DMS153 treated with DMSO at 0.1 percent for 48 hours (cell line): Measurements from ENCODE around the gene TPBG.
A peak's percentile ranks its signal among the peaks of the same experiment; 100 is the strongest.

Source experiments
- DNase-seq: peaks from one replicate; lab custom pipeline; 2025; ENCODE audit not compliant: unreplicated experiment; lab: John Stamatoyannopoulos, UW

Gene TPBG, protein sequence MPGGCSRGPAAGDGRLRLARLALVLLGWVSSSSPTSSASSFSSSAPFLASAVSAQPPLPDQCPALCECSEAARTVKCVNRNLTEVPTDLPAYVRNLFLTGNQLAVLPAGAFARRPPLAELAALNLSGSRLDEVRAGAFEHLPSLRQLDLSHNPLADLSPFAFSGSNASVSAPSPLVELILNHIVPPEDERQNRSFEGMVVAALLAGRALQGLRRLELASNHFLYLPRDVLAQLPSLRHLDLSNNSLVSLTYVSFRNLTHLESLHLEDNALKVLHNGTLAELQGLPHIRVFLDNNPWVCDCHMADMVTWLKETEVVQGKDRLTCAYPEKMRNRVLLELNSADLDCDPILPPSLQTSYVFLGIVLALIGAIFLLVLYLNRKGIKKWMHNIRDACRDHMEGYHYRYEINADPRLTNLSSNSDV

DNA sequence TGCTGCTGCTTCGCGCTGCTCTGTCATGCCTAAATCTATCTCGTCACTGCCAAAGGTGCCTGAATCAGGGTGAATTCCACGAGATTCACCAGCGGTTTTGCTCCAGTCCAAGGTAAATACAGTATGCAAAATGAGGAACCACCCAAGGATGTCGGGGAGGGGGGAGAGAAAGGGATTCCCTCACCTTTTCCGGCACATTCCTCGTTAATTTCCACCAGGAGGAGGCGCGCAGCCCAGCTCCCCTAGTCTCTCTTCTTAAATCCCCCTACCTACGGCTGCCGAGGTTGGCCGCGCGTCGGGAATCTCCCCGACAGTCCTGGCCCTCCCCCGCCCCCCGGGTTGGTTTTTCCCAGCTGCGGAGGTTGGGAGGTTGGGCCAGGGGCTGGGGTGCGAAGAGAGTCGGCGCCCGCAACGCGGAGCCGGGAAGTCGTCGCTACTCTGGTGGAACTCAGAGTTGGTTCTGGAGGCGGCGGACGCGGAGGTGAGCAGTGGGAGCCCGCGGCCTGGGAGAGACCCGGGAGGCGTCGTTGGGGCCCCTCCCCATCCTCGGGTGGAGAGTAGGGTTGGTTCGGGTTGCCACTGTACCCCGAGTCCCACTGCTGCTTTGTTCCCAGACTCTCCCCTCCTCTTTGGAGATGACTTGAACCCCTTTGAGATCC, at the start of gene TPBG:
Gene TPBG, plus strand, starts transcription at position 390 of the 659 bp plus-strand sequence. CDS start 1,145 bp downstream, outside the sequence.
- DNase-seq: peak; percentile 65

DNA sequence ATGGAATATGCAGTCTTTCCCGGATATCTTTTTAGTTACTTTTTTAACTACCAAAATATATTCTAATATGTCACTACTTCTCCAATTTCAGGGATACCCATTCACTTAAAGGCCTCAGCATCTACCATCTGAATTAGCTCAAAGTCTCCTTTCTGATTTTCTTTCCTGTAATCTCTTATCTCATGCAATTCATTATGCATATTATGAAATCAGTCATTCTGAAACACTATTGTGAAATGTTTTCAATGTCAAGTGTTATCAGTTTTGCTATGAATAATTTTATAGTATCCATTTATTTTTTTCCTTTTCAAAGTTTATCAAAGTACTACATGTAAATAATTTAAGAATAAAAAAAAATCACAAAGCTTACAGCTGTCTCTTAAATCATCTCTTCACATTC, 41.2 kb upstream of the TPBG start:
- DNase-seq: no peak

DNA sequence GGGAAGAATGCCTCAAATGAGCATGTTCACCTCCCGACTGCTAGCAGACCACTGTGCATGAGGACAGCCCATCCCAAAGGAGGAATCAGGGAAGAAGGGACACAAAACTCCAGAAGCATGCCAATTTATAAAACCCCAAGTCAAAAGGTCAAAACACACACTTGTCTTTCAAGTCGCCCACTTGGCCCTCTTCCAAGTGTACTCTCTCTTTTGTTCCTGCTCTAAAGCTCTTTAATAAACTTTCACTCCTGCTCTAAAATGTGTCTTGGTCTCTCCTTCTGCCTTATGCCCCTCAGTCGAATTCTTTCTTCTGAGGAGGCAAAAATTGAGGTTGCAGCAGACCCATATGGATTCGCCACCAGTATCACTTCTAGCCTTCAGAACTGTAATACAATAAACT, 33.9 kb upstream of the TPBG start:
- no peak for DNase-seq

DNA sequence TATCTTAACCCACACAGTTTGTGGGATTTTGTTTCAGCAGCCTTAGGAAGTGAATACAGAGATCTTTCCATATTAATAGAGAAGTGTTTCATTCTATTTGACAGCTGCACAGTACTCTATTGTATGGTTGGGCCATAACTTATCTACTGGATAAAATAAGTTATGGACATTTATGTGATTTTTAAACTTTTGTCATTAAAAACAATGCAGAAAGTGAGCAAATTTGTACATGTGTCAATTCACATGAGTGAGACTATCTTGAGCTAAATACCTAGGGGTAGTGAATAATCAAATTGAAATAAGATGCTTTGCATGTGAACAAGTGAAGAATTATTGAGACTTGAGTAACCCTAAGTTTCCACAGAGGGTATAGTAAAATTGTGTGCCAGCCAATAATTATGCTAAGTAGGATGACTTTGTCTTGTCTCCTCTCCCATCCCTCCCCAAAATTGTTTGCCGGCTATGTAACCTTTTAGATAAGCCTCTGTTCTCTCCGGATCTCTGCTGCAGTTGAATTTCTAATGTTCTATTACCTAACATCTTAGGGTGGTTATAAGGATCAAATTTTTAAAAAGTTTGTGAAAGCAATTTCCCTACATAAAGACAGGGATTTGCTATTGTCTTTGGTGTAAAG, 33.3 kb upstream of the TPBG start:
- no peak for DNase-seq

DNA sequence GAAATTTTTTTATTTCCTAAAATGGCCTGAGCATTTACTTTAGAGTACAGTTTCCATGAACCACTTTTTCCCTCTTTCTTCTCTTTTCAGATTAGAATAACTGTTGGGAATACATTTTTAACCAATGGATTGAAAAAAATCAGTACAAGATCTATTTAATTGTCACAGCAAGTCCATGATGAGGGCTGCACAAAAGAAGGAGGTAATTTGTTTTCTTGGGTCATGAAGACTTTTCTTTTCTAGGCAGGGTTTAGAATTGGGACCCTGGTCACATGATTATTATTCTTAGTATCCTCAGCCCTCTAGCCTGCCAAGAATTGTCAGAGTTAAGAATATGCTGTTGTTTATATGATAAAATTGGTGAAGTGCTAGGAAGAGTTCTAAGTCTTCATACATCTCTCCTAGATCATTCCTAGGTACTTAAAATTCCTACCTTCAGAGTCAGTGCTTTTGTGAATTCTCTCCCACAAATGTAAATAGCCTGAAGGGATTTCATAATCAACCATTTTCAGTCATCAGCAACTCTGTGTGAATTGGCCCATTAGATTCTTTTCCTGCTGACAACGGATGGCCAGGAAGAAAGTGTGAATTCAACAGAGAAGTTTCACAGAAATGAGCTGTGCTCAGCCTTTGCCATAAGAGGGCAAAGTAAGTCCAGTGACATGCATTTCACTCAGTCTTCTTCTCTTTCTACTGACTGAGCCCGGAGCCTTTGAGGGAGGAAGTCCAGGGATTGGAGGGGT, 32.4 kb upstream of the TPBG start:
- DNase-seq: no peak

DNA sequence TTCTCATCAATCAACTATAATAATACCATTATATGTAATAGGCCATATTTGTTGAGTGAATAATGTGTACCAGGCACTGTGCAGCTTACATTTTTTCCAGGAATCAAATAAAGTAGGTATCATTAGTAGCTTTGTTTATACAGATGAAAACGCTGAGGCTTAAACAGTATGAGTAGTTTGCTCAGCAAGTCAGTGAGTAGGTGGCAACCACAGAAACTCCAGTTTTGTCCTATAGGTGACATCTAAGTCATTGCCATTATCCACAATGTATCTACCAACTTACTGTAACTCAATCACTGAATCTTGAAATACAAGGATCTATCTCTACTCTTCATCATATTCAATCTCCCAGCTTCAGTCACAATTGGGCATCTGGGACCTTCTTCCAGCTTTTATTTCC, 29.8 kb upstream of the TPBG start:
- DNase-seq: no peak

DNA sequence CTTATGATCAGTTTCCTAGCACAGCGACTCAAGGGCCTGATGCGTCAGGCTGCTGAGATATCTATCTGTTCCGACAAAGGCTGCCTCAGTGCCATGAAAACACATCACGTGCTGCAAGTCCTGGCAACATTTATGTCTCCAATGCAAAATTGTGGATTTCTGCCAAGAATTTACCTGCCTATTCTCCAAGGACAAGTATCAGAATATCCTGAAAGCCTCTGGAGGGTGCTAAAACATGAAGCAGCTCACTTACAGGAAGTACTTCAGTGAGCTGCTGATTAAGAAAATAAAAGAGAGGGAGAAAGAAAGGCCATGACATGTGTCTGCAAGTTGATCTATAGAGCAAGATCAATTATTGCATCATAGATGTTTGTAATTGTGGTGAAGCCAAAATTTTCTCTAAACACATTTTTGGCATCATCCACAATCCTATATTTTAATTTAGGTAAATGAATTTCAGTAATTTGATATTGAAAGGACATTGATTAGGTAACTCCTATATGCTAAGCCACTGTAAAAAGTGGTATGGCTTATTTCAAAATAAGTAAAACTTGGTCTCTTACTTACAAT, 25.8 kb upstream of the TPBG start:
- DNase-seq: peak; percentile 97

DNA sequence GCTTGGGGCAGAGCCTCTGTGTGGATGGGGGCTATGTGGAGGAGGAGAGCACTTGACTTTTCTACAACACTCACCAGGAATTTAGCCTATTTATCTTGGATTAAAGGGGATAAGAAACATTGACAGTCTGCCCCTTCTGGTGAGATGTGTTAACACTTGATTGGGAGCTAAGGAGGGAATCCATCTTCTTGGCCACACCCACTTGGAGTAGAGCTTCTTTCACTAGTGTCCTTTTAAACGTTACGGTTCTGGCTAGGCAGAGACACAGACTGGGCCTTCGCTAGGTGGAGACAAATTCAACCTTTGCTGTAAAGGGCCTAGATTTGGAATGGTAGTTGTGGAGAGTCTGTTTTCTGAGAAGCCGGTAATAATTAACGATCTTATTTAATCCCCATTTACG, 15.5 kb upstream of the TPBG start:
- DNase-seq: no peak

DNA sequence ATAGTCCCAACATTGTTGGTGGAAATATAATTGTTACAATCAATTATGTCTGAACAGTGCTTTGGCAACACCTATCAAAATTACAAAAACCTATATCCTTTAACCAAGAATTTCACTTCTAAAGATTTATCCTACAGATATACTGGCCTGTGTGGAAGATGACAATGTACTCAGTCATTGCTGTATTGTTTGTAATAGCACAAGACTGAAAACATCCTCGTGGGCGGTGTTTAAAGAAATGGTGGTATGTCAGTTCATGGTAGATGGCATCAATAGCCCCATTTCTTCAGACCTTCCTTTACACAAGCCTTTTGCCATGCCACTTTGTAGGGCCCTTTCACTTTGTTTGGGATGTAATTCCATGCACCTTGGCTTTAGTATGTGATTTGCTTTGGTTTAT, 9.8 kb upstream of the TPBG start:
- no peak for DNase-seq

DNA sequence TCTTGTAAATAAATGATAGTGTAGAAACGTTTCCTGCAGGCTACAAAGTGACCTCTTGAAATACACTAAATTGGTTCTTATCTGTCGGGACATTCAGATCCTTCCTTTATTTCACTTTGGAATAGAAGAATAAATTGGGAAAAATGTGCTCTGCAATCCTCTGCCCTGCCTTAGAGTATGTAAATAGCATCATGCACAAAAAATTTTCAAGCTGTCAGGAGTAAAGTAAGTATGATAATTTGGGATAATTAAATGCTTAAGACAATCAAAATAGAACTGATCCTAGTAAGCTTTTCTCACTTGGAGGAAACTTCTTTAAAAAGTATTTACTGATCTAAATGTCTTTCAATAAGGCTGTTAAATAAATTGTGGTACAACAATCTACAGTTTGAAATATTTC, 3.1 kb upstream of the TPBG start:
- DNase-seq: no peak

DNA sequence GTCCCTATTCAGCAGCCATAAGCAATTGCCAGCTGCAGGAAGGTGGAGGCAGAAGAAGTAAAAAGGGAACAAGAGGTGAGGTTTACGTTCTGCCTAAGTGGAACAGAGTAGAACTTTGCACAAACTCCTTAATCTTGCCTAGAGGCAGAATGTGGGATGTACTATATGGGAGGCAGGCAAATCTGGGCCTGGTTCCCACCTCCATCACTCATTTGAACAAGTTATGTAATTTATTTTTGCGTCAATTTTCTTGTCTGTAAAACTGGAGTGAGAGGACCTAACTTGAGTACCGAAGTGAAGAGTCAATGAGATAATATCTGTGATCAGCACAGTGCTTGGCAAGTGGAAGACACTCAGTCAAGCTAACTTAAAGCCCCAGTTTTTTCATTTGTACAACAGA, 2.0 kb upstream of the TPBG start:
- no peak for DNase-seq

DNA sequence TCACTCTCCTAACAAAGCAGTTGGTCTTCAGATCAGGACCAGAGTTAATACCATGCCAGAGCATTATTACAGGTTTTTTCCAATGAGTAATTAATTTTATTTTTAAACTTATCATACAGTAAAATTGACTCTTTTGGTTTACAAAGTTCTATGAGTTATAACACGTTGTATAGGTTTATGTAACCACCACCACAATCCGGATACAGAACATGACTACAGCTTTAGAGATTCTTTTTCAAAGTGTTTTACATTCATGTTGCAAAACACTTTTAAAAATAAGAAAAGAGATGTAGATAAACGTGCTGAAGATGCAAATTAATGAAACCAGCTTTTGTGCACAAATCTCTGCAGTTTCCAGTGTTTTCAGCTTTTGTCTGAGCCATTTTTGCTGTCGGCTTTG, 1.5 kb upstream of the TPBG start:
- DNase-seq: no peak

DNA sequence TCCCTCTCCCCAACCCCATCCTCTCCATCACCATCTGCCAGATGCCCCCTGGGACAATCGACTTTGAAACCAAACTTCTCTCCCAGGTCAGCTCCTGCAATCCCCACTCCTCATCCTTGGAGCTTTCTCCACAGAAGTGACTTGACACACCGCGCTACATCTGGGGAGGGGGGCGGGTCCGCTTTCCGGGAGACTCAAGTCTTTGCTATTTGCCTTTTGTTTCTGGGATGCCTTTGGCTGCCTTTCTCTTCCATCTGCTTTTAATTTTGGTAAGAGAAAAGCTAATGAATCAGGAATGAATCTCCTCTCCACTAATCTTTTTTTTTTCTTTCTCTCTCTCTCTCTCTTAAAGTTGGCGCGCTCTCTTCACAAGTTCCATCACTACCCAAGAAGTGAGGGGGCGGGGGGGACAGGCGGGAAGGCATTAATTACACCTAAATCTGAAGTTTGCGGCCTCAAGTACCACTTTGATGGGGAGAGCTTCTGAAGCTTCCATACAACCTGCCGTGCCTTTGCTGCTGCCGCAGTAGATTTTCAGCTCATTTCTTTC, 664 bp upstream of the TPBG start:
- DNase-seq: no peak

DNA sequence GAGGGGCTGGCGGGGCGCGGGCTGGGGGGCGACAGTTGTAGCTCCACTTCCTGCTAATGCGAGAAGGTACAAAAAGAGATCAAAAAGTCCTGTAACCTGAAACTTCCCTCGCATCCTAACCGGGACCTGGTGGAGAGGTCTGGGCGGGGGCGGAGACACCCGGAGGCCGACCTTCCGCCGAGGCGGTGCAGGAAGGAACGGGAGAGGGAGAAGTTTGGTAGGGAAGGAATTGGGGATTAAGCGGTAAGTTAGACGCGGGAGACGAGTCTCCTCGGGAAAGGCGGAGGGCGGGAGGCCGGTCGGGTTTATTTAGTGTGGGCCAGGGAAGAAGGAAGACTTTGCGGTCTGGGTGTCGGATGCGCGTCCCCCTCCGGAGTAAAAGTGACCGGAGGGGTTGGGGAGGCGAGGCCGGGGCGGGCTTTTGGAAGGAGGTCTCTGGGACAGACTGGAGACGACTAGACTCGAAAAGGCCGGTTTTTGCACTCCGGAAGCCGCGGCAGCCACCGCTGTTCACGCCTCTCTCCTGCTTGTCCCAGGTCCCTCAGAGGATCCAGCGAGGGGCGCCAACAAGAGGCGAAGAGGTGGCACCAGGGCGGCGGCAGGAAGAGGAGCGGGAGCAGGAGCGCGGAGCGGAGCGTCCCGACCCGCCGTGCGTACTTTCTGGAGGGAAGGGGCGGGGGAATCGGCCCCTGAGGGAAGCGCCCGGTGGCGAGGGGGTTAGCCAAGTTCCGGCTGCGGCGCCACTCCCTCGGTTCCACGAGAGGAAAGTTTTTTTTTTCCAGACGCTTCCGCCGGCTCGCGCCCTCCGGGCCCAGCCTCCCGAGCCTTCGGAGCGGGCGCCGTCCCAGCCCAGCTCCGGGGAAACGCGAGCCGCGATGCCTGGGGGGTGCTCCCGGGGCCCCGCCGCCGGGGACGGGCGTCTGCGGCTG, 734 bp downstream of the TPBG start:
- peak; percentile 64 for DNase-seq

DNA sequence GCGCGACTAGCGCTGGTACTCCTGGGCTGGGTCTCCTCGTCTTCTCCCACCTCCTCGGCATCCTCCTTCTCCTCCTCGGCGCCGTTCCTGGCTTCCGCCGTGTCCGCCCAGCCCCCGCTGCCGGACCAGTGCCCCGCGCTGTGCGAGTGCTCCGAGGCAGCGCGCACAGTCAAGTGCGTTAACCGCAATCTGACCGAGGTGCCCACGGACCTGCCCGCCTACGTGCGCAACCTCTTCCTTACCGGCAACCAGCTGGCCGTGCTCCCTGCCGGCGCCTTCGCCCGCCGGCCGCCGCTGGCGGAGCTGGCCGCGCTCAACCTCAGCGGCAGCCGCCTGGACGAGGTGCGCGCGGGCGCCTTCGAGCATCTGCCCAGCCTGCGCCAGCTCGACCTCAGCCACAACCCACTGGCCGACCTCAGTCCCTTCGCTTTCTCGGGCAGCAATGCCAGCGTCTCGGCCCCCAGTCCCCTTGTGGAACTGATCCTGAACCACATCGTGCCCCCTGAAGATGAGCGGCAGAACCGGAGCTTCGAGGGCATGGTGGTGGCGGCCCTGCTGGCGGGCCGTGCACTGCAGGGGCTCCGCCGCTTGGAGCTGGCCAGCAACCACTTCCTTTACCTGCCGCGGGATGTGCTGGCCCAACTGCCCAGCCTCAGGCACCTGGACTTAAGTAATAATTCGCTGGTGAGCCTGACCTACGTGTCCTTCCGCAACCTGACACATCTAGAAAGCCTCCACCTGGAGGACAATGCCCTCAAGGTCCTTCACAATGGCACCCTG, 1.6 kb downstream of the TPBG start:
- DNase-seq: peak; percentile 85

DNA sequence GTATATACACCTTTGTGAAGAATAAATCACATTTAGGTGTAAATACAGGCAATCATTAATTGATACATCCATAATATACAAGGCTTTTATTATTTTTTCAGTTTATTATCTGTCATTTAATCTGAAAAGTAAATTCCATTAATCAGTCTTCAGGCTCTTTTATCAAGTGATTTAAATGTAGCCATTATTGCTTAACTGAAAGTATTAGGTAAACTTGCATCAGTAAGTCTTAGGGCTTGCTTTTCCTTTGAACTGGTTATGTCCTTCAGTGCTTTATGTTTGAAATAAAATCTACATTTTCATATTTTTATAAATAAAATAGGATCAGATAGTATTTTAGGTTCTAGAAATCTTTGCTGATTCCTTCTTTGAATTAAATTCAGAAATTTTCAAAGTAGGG, 4.1 kb downstream of the TPBG start:
- no peak for DNase-seq

DNA sequence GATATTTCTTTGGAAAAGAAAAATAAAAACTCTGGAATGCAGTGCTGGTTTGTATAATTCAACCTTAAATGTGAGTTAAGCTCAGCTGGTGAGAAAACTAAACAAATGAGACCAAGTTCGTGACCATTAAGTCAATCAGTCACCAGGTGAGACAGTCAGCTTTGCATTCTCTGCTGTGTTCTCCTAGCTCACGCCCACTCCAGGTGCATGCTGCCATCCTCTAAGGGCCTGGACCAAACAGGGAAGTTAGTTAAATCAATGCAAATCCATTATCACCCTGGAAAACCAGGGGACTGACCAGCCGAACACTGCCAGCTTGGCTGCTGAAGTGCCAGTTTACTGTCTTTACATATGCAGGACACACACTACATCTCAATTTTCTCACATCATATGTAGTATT, 7.2 kb downstream of the TPBG start:
- DNase-seq: no peak

DNA sequence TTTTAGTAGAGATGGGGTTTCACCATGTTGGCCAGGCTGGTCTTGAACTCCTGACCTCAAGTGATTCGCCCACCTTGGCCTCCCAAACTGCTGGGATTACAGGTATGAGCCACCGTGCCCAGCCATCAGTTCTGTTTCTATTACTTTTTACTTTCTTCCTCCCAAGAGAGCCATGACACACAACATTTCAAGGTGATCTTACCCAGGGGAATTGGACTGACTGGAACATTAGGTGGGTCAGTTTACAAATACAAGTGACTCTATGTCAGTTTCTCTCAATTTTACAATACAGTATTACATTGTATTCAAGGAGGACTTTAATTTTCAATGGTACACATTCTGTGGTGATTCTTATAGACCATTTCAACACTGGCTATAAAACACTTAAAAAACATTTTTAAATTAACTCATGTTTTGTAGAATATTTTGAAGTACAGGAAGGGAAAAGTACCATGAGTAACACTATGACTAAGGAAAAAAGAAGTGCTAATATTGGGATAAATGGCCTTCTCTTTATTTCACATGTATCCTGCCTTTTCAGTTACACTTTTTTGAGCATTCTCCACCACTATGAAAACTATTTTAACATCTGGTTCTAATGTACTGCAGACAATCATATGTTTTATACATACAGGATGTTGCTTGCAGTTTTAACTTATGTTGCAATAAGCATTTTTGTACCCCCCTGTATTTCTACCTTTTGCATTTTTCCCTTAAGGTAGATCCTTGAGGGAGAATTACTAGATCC, 8.4 kb downstream of the TPBG start:
- no peak for DNase-seq
